Vein endothelial cell (primary cell): ENCODE measurements around the gene DYNC1LI1. TPM values are rescaled to one million over a fixed set of nuclear protein-coding genes. Genes with fewer than 3 reads are reported as not detected.

Experiments used
- small RNA-seq: library from RNA; depleted of rRNA; stranded (forward); fragments of <200 nt; gene quantifications from one replicate; pipeline ENCODE3, GENCODE V24; 2012
- total RNA-seq: library from RNA; depleted of rRNA; stranded (reverse); fragments of >200 nt; gene quantifications from 2 replicates; pipeline ENCODE4 v1.2.3, GENCODE V29; 2012

The DYNC1LI1 gene
- 31.7 and 55.6 TPM in 2 replicates for total RNA-seq

GRCh38 chr3:32570421-32571191, at the start of gene DYNC1LI1:
Gene DYNC1LI1, minus strand, starts transcription at chr3:32570858. Its CDS starts 88 bp downstream, at chr3:32570770.

DNA sequence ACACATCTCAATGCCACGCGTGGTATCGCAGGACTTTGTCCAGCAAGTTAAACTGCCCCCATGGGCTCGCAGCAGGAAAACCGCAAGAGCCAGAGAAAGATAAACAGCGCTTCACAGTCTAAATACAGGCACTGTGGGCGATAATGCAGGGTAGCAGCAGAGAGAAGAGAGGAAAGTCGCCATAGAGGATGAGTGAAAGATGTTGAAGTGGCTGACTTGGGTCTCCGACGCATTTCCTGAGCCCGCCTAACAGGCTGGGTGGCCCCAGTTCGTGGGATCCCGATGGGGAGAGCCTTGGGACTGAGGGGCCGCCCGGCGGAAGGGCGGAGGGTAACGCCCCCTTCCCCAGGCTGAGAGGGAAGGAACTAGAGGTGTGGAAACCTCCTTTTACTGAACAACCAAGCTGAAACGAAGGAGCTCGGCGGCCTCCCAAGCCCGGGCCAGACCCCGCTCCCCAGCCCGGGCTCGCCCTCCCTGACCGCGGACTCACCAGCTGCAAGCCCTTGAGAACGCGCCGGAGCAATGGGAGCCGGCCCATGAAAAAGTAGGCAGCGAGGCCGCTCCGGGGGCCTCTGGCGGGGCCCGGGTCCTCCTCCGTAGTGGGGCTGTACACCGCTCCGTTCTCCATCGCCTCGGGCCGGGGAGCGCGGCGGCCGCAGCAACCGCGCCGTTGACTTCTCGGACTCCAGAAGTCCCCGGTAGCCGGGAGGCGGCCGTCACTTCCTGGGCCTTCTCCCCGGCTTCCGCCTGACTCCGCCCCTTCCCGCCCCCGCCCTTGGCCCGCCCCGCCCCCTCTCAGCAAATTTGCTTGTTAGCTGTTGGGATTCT, 68.3 kb downstream of the DYNC1LI1 start, which contains the start of gene CMTM6:
Gene CMTM6, minus strand, starts transcription at position 735 of the 828 bp plus-strand sequence. Its CDS starts 107 bp downstream, at position 628.

Small RNAs within 50 kb of the gene (small RNA-seq; reads per million reads assigned to genes)
- gene MIR548AY: 0.27 reads per million, percentile 4 among the genes with 10 or more reads in this experiment

Other genes with a start within 250 kb of the DYNC1LI1 start
- 46.2 and 58.5 TPM in 2 replicates for gene CMTM7, start 179.0 kb downstream of the DYNC1LI1 start, total RNA-seq
- gene CMTM6, start 68.0 kb downstream of the DYNC1LI1 start, total RNA-seq: 96.4 and 106 TPM in 2 replicates
- 21.6 and 25.6 TPM in 2 replicates for gene CNOT10, start 114.3 kb upstream of the DYNC1LI1 start, total RNA-seq
- not detected in 2 replicates for gene TRIM71, start 247.1 kb upstream of the DYNC1LI1 start, total RNA-seq